HT-29 (cell line): ENCODE measurements around the gene ATXN1. TPM values are rescaled to one million over a fixed set of nuclear protein-coding genes. Genes with fewer than 3 reads are reported as not detected.

ENCODE experiments used
- DNase-seq: peaks from one replicate; pipeline ENCODE4 v3.0.0-alpha.2; 2015; ENCODE audit warnings: low spot score
- total RNA-seq: library from RNA; depleted of rRNA; stranded (reverse); fragments of >200 nt; shearing (Covaris generic); gene quantifications from 2 replicates; pipeline ENCODE4 v1.2.3, GENCODE V29; 2014

Gene ATXN1
- total RNA-seq, 1 experiment from 2014 or later = 39.1 TPM

- no peak for DNase-seq
Measured at GRCh38 chr6:16762268-16762549, 949 bp upstream of the ATXN1 start.

DNA sequence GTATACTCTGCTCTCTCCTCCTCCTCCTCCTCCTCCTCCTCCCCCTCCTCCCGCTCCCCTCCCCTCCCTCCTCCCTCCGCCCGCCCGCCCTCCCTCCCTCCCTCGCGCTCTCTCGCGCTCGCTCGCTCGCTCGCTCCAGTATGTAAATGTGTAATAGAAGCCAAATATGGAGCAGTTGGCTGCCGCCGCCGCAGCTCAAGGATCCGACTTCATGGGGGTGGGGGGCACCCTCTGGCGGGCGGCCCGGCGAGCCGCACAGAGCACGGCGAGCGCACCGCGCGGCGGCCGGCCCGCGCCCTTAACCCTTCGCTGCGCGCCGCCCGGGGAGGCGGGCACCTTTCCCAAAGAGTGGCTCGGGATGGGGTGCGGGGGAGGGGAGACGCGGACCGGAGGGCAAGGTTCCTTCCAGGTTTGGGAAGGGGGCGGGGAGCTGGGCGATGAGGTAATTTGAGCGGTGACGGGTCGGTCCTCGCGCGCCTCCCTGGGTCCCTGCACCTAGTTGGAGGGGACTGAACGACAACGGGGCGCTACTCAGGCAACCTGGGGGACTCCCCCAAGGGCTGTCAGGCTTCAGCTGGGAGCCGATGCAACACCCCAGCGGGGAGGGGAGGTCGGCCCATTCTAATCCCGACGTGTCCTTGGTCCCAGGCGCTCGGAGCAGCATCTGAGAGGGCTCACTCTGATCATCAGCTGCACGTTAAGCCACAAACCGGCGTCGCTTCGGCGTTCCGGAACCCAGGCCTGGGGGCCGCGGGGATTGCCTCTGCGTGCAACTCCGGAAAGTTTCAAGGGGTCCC, 409 bp upstream of the ATXN1 start:
- DNase-seq = peak; percentile 84

GRCh38 chr6:16759646-16760515, 1.4 kb downstream of the ATXN1 start:
- peak; percentile 83 for DNase-seq

GRCh38 chr6:16759181-16759645, 2.0 kb downstream of the ATXN1 start:
- peak; percentile 56 for DNase-seq

DNA sequence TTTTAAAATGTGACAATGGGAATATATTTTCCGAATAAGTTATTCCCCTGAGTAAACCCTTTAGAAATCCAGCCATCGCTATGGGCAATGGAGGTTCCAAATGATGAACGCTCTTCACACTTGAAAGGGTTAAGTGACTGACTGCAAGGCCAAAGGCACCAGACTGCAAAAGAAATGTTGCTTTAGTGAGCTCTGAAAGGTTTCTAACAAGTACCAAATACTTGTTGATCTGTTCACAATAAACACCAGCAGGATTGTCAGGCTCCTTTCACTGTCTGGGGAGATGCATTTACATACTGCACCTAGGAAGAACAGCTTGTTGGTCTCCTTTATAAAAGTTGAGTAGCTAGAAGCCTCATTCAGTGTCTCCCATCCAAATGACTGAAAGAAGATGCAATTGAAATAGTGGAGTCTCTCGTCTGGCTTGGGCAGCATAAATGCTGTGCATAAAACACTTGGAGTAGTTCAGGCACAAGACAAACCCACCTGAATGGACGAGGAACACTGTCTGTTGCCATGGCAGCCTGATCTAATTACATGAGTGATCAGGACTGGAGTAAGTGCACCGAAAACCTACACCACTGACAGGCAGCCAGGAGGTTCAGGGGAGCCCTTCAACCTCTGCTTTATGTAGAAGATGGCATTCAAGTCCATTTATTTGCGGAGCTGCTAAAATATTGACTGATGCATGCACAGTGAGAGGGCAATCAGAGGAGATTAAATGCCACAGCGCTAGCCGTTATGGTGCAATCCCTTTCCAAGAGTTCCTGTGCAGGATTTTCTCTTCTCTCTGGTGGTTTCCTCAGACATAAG, 2.9 kb downstream of the ATXN1 start:
- peak; percentile 59 for DNase-seq

DNA sequence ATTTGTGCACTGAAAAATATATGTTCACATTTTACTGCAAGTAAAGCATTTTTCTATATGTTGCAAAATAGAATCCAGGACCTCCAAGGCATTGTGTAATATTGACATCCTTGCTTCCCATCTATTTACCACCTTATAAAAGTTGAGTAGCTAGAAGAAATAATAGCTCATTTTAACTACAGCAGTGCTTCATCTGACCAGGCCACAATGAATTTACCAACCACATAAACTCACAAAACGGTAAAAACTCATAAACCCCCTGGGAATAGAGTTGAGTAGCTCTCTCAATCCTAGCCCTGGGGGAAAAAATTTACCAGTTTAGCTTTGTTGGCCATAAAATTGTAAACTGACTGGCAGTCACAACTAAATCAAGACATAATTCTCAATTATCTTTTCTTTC, 3.9 kb downstream of the ATXN1 start:
- no peak for DNase-seq

DNA sequence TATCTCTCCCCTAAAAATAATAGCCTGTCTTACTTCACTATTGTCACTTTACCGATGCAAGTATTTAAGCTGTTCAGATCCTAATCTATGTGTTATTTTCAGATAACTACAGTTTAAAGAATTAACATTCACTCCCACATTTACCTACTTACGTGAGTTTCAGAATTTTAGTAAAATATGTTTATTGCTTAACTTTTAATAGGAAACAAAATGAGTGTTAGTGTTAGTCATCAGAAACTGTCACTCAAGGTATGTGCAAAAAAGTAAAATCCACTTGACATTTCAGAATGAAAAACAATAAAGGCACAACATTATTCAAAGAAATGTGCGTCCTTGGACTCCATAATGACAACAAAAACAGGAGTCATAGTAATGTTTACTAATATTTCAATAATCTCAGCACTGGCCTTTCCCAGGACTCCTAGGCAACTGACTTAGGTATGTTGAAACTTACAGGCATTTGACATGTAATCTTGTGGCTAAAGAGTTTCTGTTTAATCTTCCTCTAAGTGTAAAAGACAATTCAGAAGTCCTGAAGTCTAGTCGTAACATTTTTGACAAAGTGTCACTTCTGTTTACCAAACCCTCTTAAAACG, 4.5 kb downstream of the ATXN1 start:
- DNase-seq = peak; percentile 34

GRCh38 chr6:16755544-16755943, 5.7 kb downstream of the ATXN1 start:
- peak; percentile 16 for DNase-seq

GRCh38 chr6:16754876-16755275, 6.4 kb downstream of the ATXN1 start:
- peak; percentile 73 for DNase-seq

- no peak for DNase-seq
Measured at GRCh38 chr6:16754274-16754673, 7.0 kb downstream of the ATXN1 start.

DNA sequence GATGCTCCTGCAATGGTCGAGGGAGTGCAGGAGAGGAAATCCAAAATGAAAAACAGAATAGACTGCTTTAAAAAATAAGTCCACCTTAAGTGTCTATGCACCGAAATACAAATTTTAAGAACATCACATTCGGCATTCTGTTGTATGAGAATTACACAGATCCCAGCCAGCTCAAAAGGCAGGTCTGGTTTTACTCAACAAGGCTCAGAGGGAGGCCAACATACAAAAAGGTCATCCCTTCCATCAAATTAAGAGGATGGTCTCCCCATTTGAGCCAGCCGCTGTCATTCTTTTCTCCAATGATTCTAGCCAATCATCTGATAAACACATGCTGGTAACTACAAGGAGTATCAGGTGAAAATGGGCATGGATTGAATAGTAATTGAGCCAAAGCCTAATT, 7.9 kb downstream of the ATXN1 start:
- no peak for DNase-seq

GRCh38 chr6:16752206-16752866, 8.9 kb downstream of the ATXN1 start:
- peak; percentile 72 for DNase-seq

GRCh38 chr6:16751251-16751946, 9.9 kb downstream of the ATXN1 start:
- peak; percentile 34 for DNase-seq

GRCh38 chr6:16750566-16750965, 10.7 kb downstream of the ATXN1 start:
- DNase-seq = no peak

DNA sequence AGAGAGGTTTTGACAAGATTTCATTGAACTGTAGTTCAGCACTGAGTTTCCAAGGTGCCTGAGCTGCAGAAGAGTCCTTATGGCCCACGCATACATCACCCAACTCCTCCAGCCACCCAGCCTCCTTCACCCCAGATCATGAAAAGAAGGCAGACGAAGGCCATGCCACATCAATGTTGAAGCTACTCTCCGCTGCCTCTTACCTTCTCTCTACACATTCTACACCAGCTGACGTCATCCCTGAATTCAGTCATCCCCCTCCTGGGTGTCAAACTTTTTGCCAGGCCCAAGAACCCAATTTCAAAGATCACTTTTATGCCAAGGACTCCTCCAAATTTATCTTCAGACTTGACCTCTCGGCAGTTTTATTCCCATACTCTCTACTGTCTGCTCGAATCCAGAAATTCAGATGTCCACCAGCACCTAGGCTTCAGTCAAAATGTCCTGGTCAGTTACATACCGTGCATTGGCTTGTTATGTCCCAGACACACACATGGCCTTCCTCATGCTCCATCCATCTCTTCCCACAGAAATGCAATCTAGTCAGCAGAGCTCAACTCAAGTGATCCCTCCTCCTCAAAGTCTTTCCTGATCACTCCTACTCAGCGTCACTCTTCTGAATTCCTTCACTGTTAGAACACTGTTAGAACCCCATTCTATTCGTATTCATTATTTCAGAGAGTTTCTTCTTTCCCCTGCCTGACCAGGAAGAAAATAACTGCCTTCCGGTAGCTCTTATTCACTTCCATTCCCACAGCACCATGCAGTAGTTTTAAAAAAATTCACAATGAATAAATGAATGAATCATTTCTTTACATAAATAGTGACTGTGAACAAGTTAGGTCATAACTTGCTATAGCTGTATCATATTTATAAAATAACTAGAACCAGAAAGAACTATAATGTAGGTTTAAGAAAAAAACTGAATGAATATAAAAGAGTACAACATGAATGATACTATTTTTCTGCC, 11.5 kb downstream of the ATXN1 start:
- DNase-seq = no peak

DNA sequence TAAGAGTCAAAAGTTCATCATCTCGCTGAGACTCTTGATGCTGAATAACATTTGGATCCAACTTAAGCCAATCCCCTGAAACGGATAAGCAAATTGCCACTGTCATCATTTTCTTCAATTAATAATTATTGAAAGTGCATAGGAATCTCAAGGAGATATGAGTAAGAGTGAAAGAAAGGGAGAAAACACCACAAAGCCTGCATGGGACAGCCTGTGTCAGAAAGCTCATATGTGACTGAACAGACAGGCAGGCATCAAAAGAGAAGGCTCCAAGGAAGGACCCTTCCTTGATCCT, 13.3 kb downstream of the ATXN1 start:
- no peak for DNase-seq

GRCh38 chr6:16747232-16748024, 13.8 kb downstream of the ATXN1 start:
- peak; percentile 25 for DNase-seq

DNA sequence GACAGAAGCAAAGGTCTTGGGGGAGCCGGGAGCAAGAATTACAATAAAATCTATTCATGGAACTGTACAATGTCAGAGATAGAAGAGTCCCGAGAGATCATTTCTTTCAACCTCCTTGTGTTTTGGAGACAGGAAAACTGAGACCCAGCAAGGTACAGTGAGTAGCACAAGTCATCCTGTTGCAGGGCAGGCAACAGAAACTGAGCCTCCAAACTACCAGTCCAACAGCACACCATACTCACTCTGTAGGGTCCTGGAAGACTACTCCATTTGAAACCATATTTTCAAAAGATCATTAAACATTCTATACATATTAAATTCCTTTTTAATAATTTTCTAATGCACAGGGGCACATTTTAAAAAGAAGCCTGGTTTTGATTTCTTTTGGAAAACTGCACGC, 14.4 kb downstream of the ATXN1 start:
- DNase-seq = peak; percentile 2

DNA sequence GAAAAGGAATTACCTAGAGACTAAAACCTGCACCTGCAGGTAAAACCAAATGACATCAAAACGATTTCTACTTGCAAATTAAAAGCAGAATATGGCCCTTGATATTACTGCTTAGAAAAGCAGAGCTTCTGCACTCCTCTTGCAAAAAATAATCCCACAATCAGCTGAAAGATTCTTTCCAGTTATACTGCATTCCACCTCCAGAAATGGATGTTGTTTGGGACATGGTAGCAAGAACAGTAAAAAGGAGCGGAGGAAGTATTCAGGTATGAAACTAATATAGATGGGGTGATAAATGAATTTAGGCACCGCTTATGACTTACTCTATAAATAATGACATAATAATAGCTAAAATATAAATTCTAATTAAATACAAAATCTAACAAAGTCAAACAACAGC, 14.9 kb downstream of the ATXN1 start:
- no peak for DNase-seq
